Calu3 (cell line): ENCODE results near the gene WASF1. TPM values are rescaled to one million over a fixed set of nuclear protein-coding genes. Genes with fewer than 3 reads are reported as not detected.

Experiments
- BruUV-seq: library from RNA; stranded (reverse); fragments of 400-500 nt; replicated peaks from 2 replicates; lab custom pipeline; 2021; lab: Mats Ljungman, UMichigan
- CTCF ChIA-PET: fragments of 300-600 bp; sonication (Branson Sonifier 250); formaldehyde crosslinking; loops from one replicate; lab custom pipeline; 2022; ENCODE audit warnings: antibody characterized with exemption; lab: Charles Lee
- DNase-seq: peaks from one replicate; pipeline ENCODE4 v3.0.0; 2022
- H3K27ac Mint-ChIP-seq: one replicate; pipeline ENCODE4 v1.8.0; 2022; ENCODE audit warnings: mixed read lengths; ENCODE audit not compliant: unreplicated experiment
- H3K27me3 Mint-ChIP-seq: one replicate; pipeline ENCODE4 v1.8.0; 2022; ENCODE audit warnings: mixed read lengths; ENCODE audit not compliant: unreplicated experiment
- H3K36me3 Mint-ChIP-seq: one replicate; pipeline ENCODE4 v1.8.0; 2022; ENCODE audit warnings: mild to moderate bottlenecking, moderate library complexity, mixed read lengths; ENCODE audit not compliant: insufficient read depth, unreplicated experiment
- H3K4me1 Mint-ChIP-seq: one replicate; pipeline ENCODE4 v1.8.0; 2022; ENCODE audit warnings: mild to moderate bottlenecking, low read depth, mixed read lengths; ENCODE audit not compliant: unreplicated experiment
- H3K4me3 Mint-ChIP-seq: one replicate; pipeline ENCODE4 v1.8.0; 2022; ENCODE audit warnings: mild to moderate bottlenecking, low read depth, moderate library complexity, mixed read lengths; ENCODE audit not compliant: unreplicated experiment
- H3K9me3 Mint-ChIP-seq: one replicate; pipeline ENCODE4 v1.8.0; 2022; ENCODE audit warnings: low read depth, mixed read lengths; ENCODE audit not compliant: unreplicated experiment
- intact Hi-C: fragments of 100-400 bp; cut with micrococcal nuclease; formaldehyde crosslinking; loops from one replicate; pipeline ENCODE4 v1.10.0; 2022; ENCODE audit not compliant: unreplicated experiment
- total RNA-seq: library from RNA; stranded (reverse); gene quantifications from 2 replicates; pipeline ENCODE4 v1.2.3, GENCODE V29; 2022
- TF ChIP-seq, protein P1 (sequence below): fragments of 200-600 bp; IDR thresholded peaks from one replicate; pipeline ENCODE4 v1.8.0; 2022; ENCODE audit warnings: antibody characterized with exemption; ENCODE audit not compliant: unreplicated experiment

WASF1 gene
- total RNA-seq, 1 experiment from 2014 or later = 12.7 TPM

DNA sequence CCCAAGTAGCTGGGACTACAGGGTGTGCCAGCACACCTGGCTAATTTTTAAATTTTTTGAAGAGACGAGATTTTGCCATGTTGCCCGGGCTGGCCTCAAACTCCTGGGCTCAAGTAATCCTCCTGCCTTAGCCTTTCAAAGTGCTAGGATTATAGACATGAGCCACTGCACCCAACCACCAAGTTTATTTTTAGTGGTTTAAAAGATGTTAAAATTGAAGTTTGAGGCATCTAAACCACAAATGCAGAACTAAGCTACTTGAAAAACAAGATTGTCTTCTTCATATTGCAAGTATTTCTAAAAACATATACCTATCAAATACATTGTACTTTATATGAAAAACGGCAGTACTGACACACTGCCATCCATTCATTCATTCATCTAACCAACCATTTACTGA lies 31.6 kb downstream of the WASF1 start:
- H3K4me1 Mint-ChIP-seq = no peaks in the 10 kb centered on the region
- TF ChIP-seq, protein P1, sequence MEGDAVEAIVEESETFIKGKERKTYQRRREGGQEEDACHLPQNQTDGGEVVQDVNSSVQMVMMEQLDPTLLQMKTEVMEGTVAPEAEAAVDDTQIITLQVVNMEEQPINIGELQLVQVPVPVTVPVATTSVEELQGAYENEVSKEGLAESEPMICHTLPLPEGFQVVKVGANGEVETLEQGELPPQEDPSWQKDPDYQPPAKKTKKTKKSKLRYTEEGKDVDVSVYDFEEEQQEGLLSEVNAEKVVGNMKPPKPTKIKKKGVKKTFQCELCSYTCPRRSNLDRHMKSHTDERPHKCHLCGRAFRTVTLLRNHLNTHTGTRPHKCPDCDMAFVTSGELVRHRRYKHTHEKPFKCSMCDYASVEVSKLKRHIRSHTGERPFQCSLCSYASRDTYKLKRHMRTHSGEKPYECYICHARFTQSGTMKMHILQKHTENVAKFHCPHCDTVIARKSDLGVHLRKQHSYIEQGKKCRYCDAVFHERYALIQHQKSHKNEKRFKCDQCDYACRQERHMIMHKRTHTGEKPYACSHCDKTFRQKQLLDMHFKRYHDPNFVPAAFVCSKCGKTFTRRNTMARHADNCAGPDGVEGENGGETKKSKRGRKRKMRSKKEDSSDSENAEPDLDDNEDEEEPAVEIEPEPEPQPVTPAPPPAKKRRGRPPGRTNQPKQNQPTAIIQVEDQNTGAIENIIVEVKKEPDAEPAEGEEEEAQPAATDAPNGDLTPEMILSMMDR = no peak
- CTCF ChIA-PET = no interaction called here
- no peak overlapping the region for H3K4me3 Mint-ChIP-seq
- H3K27me3 Mint-ChIP-seq = no peaks in the 10 kb centered on the region
- no peaks in the 10 kb centered on the region for H3K36me3 Mint-ChIP-seq
- no peaks in the 10 kb centered on the region for H3K9me3 Mint-ChIP-seq
- no TSS peak for BruUV-seq
- DNase-seq = no peak
- intact Hi-C loops = no loop called here
- no peak overlapping the region for H3K27ac Mint-ChIP-seq

DNA sequence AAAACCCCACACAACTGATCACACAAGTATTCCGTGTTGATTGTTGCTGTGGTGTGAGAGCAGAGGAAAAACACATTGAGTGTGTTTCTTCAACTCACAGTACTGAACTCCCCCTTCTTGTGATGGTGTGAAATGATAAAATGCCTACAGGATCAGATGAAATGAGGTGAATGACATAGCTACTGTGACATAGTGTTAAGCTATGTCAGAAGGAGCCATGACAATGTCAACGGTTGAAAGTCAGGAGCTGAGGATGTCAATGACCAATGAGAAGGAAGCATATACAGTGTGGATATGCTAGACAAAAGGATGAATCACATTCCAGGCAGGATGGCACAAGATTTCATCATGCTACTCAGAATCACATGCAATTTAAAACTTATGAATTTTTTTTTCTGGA lies 38.8 kb downstream of the WASF1 start:
- H3K4me1 Mint-ChIP-seq = no peaks in the 10 kb centered on the region
- no peak for DNase-seq
- intact Hi-C loops = no loop called here
- H3K27me3 Mint-ChIP-seq = no peaks in the 10 kb centered on the region
- CTCF ChIA-PET = no interaction called here
- H3K36me3 Mint-ChIP-seq = no peaks in the 10 kb centered on the region
- no TSS peak for BruUV-seq
- no peak overlapping the region for H3K4me3 Mint-ChIP-seq
- TF ChIP-seq, protein P1 = no peak
- H3K27ac Mint-ChIP-seq = no peak overlapping the region
- H3K9me3 Mint-ChIP-seq = peaks cover 5% of the 10 kb centered on the region

DNA sequence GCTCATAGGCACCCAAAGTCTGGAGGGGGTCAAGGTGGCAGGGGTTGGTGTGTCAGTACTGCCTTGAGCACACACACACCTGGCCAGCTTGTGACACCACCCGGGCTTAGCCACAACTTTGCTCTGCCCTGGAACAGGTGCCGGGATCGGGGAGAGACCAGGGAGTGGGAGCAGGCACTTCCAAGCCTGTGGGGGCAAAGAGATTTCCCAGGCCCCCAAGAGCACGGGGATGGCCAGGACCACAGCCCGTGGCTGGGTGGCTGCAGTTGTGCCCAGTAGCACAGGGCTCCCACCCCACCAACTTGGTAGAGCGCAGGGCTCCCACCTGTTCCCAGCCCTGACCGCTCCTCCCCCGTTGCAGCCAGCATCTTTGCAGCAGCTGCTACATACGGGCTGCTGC lies 40.4 kb downstream of the WASF1 start:
- no peak for DNase-seq
- no TSS peak for BruUV-seq
- TF ChIP-seq, protein P1 = no peak
- H3K27ac Mint-ChIP-seq = no peak overlapping the region
- CTCF ChIA-PET = no interaction called here
- H3K9me3 Mint-ChIP-seq = peaks cover 9% of the 10 kb centered on the region
- no peaks in the 10 kb centered on the region for H3K27me3 Mint-ChIP-seq
- no peak overlapping the region for H3K4me3 Mint-ChIP-seq
- no peaks in the 10 kb centered on the region for H3K36me3 Mint-ChIP-seq
- intact Hi-C loops = no loop called here
- H3K4me1 Mint-ChIP-seq = no peaks in the 10 kb centered on the region

DNA sequence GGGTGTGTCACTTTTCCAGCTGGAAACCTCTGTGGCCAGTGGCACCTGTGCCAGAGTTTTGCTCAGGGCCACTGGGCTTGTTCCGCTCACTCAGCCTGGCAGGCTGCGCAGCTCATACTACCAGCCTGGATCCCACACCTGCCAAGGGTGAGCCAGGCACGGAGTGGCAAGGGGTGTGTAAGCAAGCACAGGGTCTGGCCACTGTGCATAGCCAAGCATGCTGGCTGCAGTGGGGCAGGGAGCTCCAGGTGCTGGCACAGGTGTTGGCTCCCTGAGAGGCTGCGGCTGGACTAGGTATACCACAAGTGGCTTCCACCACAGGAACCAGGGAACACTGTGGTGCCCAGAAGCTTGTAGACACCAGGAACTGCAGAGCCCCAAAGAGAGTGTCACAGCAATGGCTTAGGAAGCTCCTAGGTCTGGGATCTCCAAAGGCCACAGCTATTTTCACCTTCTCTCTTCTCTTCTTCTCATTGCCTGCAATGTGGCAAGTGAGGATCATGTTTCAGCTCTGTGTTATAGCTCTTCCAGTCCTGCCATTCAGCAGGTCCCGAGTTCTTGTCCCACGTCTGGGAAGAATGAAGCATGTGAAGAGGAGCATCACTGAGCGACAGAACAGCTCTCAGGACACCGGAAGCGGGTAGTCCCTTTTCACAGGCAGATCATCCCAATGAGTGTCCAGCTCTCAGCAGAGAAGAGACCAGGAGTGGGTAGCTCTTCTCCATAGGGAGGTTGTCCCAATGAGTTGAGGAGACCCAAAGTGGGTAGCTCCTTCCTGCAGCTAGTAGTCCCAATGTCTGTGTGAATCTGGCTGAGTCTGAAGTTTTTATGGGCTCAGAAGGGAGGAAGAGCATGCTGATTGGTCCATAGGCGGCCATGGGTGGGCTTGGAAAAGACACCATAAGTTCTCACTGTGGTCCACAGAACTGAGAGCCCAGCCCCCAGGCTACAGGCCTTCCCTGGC lies 41.3 kb downstream of the WASF1 start:
- CTCF ChIA-PET = interaction anchor here (0.5 kb wide), 1 partner anchor 562 kb away, joined by 4 read pairs; no protein-coding TSS in a partner anchor
- no TSS peak for BruUV-seq
- Mint-ChIP-seq H3K9me3 (peaks cover 9% of the 10 kb centered on the region), H3K4me1 (no peaks in the 10 kb centered on the region), H3K4me3 (no peak overlapping the region), H3K36me3 (no peaks in the 10 kb centered on the region), H3K27ac (no peak overlapping the region), H3K27me3 (no peaks in the 10 kb centered on the region)
- DNase-seq = no peak
- TF ChIP-seq, protein P1 = no peak
- intact Hi-C loops = no loop called here
